GM12872 (cell line): ENCODE data around the gene TLN1.
A peak's percentile ranks its signal among the peaks of the same experiment; 100 is the strongest.

Experiments
- TF ChIP-seq, protein P1 (sequence below): IDR thresholded peaks from 3 replicates; pipeline ENCODE4 v1.5.1; 2011; ENCODE audit warnings: low read depth, mild to moderate bottlenecking, low read length, moderate library complexity; ENCODE audit not compliant: insufficient read depth

Gene TLN1

DNA sequence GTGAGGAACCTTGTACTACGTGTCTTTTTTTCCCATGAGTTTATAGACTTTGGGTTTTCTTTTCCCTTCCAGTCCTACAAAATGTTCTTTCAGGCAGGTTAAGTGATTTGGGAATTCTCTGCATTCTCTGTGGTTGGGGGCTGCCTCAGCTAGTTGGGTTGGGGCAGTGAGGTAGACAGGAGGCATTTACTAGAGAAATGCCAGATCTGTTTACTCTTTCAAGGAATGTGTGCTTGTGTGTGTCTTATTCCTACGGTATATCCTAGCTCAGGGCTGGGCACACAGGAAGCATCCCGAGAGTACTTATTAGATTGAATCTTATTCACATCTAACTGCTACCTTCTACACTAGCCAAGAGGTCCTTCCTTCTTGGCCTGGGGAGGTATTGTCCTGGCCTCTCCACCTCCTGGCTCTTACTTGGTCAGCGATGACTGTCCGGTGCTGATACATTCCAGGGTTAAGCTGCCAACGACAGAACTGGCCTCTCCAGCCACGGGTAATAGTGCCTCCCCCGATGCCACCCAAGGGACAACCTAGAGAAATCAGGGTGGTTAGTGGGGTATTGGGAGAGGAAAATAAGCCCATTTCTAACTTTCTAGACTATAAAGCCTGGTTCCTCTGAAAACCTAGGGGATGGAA is 12.0 kb upstream of the TLN1 start:
- TF ChIP-seq, protein P1, sequence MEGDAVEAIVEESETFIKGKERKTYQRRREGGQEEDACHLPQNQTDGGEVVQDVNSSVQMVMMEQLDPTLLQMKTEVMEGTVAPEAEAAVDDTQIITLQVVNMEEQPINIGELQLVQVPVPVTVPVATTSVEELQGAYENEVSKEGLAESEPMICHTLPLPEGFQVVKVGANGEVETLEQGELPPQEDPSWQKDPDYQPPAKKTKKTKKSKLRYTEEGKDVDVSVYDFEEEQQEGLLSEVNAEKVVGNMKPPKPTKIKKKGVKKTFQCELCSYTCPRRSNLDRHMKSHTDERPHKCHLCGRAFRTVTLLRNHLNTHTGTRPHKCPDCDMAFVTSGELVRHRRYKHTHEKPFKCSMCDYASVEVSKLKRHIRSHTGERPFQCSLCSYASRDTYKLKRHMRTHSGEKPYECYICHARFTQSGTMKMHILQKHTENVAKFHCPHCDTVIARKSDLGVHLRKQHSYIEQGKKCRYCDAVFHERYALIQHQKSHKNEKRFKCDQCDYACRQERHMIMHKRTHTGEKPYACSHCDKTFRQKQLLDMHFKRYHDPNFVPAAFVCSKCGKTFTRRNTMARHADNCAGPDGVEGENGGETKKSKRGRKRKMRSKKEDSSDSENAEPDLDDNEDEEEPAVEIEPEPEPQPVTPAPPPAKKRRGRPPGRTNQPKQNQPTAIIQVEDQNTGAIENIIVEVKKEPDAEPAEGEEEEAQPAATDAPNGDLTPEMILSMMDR = no peak

DNA sequence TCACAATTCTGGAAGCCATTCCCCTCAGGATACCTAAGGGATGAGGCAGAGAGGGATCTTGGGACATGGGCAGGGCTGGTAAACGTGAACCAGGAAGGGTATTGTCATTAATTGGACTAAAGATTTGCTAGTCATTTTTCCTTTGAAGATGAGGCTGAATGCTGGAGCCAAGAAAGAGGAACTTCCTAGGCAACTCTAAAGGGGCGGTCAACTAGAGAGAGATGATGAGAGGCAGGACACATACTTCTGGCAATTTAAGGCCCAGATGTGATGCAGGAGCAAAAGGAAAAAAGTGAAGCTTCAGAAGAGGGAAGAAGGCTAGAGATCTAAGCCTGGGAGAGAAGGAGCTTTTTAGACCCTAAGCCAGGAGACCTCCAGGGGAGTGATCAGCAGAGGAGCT is 11.5 kb upstream of the TLN1 start:
- TF ChIP-seq, protein P1 = no peak

DNA sequence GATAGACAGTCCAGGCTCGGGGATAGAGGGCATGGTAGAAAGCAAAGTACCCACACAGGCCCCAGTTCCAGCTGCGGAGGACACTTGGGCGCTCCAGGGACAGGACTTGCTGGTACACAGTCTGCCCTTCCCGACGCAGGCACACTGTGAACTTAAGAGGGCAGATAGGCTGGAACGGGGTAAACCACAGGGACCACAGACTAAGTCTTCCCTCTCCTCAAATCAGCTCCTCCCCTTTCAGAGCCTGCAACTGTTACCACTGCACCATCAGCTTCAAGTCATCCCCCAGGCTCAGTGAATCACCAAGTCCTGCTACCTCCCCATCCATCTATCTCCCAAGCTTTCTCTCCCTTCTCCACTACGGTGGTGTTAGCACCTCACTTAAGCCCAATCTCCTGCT is 9.7 kb upstream of the TLN1 start:
- TF ChIP-seq, protein P1 = no peak

DNA sequence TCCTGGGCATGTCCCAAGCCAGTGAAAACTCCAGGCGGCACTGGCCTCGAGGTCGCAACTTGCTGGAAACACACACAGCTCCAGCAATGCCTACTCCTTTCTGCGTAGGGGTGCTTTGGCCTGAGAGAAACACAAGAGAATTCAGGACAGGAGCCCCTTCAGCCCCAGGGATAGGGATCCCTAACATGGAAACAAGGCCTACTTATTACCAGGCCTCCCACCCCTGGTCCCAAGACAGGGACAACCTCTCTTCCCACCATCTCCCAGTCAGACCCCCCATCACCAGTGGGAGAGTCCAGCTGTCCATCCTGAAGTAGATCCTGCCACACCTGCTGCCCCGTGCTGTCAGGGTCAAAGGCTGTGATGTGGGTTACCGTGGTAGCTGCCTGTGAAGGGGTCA is 8.2 kb upstream of the TLN1 start:
- TF ChIP-seq, protein P1 = no peak

DNA sequence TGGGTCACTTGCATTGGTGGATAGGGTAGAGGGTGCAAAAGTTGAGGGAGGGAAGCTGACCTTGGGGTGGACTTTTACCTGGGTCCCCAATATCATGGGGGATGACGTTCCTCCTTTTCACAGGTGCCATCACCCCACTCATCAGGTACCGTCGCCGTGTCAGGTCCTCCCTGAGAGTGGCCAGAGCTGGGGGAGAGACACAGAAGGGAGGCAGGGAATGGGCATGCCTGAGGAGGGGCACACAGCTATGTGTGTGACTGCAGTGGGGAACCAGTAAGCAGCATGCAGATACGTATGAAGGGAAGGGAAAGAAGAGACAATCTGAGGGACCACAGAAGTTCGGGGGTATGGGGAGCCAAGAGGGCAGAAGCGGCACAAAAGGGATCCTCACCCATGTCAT is 6.9 kb upstream of the TLN1 start:
- TF ChIP-seq, protein P1 = no peak

DNA sequence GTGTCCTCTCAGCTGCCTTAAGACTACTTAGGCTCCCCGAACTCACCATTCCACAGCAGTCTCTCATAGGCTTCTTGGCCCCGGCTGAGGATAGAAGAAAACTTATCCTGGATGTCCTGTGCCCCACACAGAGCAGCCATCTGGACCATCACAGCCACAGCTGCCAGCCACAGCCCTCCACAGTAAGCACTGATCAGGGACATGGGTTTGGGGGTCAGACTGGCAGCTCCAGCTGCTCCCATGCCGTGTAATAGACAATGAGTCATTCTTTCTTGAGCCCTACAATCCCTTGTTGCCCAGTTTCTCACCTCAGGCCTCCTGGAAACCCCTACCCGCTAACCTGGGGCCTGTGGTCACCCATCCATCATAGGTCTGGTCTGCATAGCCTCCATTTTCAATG is 6.2 kb upstream of the TLN1 start:
- TF ChIP-seq, protein P1 = no peak

DNA sequence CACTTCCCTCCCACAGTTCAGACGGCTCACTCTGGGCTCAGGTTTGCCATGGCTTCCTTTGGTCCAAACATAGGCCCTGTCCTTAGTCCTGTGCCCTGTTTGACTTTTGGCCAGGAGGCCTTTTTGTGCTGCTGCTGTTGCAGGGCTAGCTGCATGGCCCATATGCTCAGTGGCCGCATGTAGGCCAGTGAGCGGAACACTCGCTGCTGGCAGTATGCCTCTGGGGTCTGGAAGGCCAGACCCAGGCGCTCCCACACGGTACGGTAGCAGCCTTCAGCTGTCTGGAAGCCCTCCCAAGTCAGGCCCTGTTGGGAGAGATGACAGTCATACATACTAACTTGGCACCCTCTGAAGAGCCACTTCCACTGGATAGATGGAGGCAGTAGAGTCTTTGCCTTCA is 5.1 kb upstream of the TLN1 start:
- TF ChIP-seq, protein P1 = no peak

DNA sequence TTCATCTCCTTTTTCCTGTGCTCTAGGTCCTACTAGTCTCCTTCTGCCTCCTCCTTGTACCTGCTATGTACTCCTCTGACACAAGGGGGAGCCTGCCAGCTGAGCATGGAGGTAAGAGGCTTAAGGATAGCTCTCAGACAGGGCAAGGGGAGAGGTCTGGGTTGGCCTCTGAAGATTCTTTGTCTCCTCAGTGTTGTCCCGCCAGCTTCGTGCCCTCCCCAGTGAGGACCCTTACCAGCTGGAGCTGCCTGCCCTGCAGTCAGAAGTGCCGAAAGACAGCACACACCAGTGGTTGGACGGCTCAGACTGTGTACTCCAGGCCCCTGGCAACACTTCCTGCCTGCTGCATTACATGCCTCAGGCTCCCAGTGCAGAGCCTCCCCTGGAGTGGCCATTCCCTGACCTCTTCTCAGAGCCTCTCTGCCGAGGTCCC is 4.2 kb upstream of the TLN1 start:
- TF ChIP-seq, protein P1 = peak; percentile 93
